Measurements from ENCODE around the gene LRP8. TPM values are rescaled to one million over a fixed set of nuclear protein-coding genes. Genes with fewer than 3 reads are reported as not detected.

LRP8 gene
- total and polyA plus RNA-seq, 9 of the 15 experiments (the other 6 are each of a cell fraction or from before 2014, with no cell fraction given) = 7.1 to 56.1 (median 31.3) TPM

DNA sequence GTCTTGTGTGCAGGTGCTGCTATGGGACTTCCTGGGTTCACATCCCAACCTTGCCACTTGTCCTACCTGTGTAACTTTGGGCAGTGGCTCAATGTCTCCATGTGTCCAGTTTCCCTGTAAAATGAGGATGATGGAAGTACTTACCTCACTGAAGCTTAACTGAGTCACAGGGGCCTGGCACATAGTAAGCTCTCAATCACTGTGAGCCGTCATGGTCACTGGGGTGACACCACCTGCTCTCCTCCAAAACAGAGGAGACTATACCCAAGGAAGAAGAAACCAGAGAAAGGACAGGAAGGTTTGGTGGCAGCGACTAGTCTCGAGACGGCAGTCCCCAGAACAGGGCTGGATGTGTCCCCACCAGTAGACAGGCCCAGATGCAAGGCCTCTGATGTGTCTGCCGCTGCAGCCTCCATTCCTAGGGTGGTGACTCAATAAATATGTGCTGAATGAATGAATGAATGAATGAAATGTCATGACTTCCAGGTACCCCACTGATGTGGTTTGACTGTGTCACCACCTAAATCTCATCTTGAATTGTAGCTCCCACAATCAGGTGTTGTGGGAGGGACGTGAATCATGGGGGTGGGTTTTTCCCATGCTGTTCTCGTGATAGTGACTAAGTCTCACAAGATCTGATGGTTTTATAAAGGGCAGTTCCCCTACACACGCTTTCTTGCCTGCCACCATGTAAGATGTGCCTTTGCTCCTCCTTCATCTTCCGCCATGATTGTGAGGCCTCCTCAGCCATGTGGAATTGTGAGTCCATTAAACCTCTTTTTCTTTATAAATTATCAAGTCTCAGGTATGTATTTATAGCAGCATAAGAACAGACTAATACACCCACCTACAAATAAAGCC lies 13.0 kb upstream of the LRP8 start:
- no peaks in the 10 kb centered on the region for H3K9me3 ChIP-seq (replicated peaks; ENCODE audit: control insufficient read depth, insufficient read depth, low read depth, low read length)
- no peak overlapping the region for H3K4me3 ChIP-seq
- H3K4me1 ChIP-seq (replicated peaks in 1 of 2; ENCODE audit: control insufficient read depth in 2 of 2, insufficient read depth in 2 of 2, low read length in 2 of 2) = no peaks in the 10 kb centered on the region
- in situ Hi-C loops (cut with MboI) (no loop called here), intact Hi-C loops (cut with micrococcal nuclease) (no loop called here)
- no peak overlapping the region for H3K4me2 ChIP-seq (ENCODE audit: insufficient read depth, low read length)
- WGBS (ENCODE audit: insufficient coverage, low coverage, missing lambda C conversion rate) = 5% methylated on average over 9 of the region's 9 CpGs
- FAIRE-seq (no peak), DNase-seq (ENCODE audit: extremely low read depth in 1 of 4, low spot score in 3 of 4) (no peak), ATAC-seq (no peak)
- no peak overlapping the region for H3K9ac ChIP-seq (ENCODE audit: insufficient read depth in 1 of 2, low read depth in 2 of 2, low read length in 2 of 2)
- H3K27me3 ChIP-seq (ENCODE audit: control insufficient read depth in 2 of 2, insufficient read depth in 2 of 2, low read length in 2 of 2) = peaks cover 42 to 76% of the 10 kb centered on the region in 2 experiments
- ChIA-PET CTCF (ENCODE audit: low intra/inter-chr PET ratio) (no interaction called here), POLR2A (interaction anchor here (0.5 to 1.0 kb wide), 4 partner anchors 9 to 42 kb away, joined by 3 to 5 read pairs (median 3); no protein-coding TSS in a partner anchor)
- no peak overlapping the region for H2AFZ ChIP-seq (ENCODE audit: low read depth, low read length)
- no peaks in the 10 kb centered on the region for H3K36me3 ChIP-seq (ENCODE audit: control insufficient read depth, insufficient read depth, low read length)
- H3K9me1 ChIP-seq (ENCODE audit: control insufficient read depth, insufficient read depth, low read length) = no peaks in the 10 kb centered on the region
- BruUV-seq (replicated peaks) = no TSS peak
- H3K79me2 ChIP-seq (ENCODE audit: control insufficient read depth, insufficient read depth, low read length) = no peaks in the 10 kb centered on the region
- H4K20me1 ChIP-seq (replicated peaks; ENCODE audit: control insufficient read depth, insufficient read depth, low read length) = no peaks in the 10 kb centered on the region
- no peak overlapping the region for H3K27ac ChIP-seq (ENCODE audit: extremely low read depth, low read depth, low read length)
- TF ChIP-seq ZNF431 (CRISPR knock-in tag; IDR thresholded peaks at IDR 0.05) (peak; percentile 90), KLF6 (CRISPR knock-in tag; IDR thresholded peaks at IDR 0.05; ENCODE audit: borderline replicate concordance) (no peak), ZNF24 (IDR thresholded peaks at IDR 0.05) (peak; percentile 88), ZFP36 (IDR thresholded peaks at IDR 0.05; ENCODE audit: low read depth, low read length, partially characterized antibody) (peak; percentile 58), RAD21 (CRISPR knock-in tag; conservative IDR thresholded peaks at IDR 0.05 in 1 of 2, IDR thresholded peaks at IDR 0.05 in 1 of 2) (no peak)

Data from K562 (cell line).